GM23248 (cell line): Measurements from ENCODE around the gene TRAF3.

Experiments
- EZH2 ChIP-seq: fragments of 200-600 bp; sonication (generic); IDR thresholded peaks from 2 replicates; pipeline ENCODE4 v1.6.1; 2018; ENCODE audit warnings: antibody characterized with exemption, mild to moderate bottlenecking; ENCODE audit not compliant: insufficient read depth, poor library complexity, severe bottlenecking
- EZH2phosphoT487 ChIP-seq: fragments of 200-600 bp; sonication (generic); IDR thresholded peaks from 2 replicates; pipeline ENCODE4 v1.6.1; 2018; ENCODE audit warnings: antibody characterized with exemption, moderate library complexity, mild to moderate bottlenecking, low read depth; ENCODE audit not compliant: insufficient read depth

GRCh38 chr14:102811254-102811963 is 34.2 kb downstream of the TRAF3 start:
- TF ChIP-seq EZH2phosphoT487 (no peak), EZH2 (no peak)
